Activated CD4-positive, alpha-beta T cell treated with anti-CD3 and anti-CD28 coated beads for 24 hours (primary cell): ENCODE results near the gene HLA-DRB5.
"Not testable (repeated sequence)": the region's sequence is repeated elsewhere in the genome, so short reads cannot be mapped to it uniquely, and the experiment has no call there.

Experiments used
- DNase-seq, 2 donors: peaks; one replicate each; pipeline ENCODE4 v3.0.0-alpha.2; 2020; ENCODE audit warnings: low read depth in 2 of 2

Gene HLA-DRB5

DNA sequence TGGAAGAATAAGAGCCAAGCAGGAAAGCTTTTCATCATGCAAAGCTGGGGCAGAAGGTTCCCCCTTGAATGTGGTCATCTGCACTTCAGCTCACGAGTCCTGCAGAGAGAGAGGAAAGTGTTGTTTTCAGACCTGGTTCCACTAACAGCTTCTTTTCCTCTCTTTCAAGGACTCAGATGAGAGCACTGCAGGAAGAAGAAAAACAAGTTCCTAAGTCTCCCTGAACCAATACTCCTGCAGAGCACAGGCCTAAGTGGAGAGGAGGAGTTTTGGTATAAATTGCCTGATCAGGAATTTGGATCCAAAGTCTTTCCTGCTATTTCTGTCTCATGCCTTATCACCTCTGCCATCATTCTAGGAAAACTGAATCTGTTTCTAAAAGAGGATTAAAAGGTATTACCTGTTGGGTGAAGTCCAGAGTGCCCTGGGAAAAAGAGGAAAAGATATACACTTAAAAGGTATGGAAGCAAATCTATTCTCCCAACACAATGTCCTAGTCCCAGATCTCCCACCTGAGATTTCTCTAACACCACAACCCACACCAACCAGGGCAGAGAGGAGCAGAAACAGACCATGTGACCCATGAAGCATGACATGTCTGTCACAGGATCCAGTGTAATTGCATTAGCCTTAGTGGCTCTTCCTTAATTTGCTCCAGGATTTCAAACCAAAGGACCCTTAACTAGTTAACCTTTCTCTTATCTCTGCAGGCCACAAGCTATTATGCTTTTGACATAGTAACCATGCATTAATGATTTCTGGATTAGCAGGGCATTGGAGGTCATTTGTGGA lies 12.2 kb downstream of the HLA-DRB5 start:
- DNase-seq = no peak

DNA sequence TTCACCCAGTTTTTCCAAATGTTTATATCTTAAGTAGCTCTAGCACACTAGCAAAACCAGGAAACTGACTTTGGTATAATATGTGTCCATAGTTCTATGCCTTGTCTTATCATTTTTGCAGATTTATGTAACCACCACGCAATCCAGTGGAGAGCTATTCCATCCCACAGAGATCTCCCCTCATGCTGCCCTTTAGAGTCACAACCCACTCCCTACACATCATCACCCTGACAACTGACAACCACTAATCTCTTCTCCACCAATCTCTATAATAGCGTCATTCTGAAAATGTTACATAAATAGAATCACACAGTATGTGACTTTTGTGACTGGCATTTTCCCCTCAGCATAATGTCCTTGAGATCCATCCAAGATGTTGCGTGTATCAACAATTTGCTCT lies 29.1 kb downstream of the HLA-DRB5 start:
- DNase-seq = no peak

DNA sequence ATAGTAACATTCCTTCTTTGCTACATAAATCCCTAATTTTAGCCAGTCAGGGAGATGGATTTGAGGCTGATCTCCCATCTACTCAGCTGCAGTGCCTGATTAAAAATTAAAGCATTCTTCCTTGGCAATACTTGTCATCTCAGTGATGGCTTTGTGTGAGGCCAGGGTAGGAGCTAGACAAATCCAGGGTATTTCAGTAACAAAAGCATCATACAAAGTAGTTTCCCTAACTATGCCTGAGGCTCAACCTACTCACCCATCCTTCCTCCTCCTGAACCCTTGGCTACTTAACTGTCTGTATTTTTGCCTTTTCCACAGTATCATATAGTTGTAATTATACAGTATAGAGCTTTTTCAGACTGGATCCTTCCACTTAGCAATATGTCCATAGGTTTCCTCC lies 37.7 kb downstream of the HLA-DRB5 start:
- no peak for DNase-seq

DNA sequence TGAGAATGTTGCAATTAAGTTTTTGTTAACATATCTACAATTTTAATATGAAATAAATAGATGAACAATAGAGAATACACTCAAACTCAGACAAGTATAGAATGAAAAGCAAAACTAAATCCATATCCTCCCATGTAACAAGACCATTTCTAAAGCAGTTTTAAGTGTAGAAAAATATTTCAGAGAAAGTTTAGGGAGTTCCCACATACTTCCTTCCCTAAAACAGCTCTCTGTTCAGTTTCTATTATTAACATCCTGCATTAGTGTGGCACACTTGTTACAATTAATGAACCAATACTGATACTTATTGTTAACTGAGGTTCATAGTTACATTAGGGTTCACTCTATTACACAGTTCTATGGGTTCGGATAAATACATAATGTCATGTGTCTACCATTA lies 38.4 kb downstream of the HLA-DRB5 start:
- no peak for DNase-seq

DNA sequence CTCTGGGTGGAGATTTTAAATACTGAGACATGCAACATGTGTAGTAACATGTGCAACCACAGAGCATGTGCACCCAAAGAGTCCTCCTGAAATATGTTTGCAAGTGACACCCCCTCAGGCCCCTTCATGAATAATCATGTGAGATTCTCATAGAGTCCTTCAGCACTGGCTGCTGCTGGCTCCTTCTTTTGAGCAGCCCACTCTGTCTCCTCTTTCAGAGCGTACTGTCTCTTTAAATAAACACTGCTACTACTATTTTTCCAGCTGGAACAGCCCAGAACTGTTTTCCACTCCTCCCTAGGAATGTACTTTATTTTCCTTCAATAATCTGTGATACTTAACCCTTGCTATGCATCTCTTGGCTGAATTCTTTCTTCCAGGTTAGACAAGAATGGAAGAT lies 42.0 kb downstream of the HLA-DRB5 start:
- no peak for DNase-seq

DNA sequence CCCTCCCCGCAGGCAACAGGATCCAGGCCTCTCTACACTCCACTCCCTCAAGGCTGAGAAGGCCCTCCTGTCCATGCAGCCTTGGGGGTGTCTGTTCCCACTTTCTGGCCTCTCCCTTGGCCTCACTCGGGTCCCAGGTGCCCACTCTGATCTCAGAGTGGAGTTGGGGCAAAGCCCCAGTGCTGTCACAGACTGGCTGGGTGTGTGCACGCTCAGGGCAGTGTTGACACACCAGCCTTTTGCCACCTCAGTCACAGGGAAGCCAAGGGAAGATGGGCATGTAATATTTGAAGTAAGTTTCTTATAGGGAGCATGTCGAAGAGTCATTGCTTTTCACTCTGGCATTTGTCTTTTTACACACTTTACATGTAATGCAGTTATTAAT lies 45.5 kb downstream of the HLA-DRB5 start:
- DNase-seq = no peak

DNA sequence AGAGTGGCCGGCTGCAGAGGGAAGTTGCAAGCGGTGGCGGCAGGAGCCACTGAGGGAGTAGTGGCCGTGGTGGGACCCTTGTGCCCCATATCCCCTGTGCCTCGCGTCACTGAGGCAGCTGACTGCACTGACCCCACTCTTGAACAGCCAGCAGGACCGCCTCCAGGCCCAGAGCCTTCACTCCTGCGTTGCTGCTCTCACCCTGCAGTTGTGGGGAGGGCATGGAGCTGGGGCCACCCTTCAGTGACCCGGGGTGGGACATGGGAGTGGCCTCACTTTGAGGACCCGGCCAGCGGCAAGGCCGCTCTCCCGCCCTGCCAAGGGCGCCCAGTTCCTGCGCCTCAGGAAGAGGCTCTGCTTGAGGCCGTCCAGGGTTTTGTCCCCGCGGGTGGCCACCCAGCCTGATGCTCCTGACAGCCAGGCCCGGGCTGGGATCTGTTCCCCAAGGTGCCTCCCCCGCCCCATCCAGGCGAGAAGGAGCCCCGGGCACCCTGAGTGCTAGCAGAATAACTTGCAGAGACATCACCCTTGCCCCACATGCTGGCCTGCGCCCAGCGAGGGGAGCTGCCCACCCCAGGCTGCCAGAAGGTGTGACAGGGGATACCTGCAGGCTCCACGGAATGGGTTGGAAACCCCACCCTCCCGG lies 46.0 kb downstream of the HLA-DRB5 start:
- DNase-seq = no peak

DNA sequence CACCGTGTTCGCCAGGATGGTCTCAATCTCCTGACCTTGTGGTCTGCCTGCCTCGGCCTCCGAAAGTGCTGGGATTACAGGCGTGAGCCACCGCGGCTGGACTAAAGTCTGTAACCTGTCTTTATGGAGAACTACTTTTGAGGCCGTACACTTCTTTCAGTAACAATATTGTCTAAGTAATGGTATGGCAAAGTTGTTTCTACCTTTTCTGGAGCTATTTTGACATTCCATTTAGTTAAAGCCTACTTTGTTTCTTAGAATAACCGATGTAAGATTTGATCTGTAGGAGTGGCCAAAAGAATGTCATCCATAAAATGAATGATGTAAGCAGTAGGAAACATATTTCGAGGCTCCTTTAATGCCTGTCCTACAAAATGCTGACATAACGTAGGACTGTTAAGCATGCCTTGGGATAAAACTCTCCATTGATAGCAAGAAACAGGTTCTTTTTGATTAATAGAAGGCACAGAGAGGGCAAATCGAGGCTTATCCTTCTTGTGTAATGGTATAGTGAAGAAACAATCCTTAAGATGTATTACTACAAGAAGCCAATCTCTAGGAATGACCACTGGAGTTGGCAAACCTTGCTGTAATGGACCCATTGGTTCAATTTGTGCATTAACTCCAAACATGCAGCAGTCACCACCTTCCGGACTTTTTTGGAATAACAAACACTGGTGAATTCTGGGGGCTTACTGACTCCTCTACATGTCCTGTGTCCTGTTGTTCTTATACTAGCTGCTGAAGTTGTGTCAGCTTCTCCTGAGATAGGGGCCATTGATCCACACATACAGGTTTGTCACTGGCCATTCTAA lies 54.5 kb downstream of the HLA-DRB5 start:
- DNase-seq = no peak

DNA sequence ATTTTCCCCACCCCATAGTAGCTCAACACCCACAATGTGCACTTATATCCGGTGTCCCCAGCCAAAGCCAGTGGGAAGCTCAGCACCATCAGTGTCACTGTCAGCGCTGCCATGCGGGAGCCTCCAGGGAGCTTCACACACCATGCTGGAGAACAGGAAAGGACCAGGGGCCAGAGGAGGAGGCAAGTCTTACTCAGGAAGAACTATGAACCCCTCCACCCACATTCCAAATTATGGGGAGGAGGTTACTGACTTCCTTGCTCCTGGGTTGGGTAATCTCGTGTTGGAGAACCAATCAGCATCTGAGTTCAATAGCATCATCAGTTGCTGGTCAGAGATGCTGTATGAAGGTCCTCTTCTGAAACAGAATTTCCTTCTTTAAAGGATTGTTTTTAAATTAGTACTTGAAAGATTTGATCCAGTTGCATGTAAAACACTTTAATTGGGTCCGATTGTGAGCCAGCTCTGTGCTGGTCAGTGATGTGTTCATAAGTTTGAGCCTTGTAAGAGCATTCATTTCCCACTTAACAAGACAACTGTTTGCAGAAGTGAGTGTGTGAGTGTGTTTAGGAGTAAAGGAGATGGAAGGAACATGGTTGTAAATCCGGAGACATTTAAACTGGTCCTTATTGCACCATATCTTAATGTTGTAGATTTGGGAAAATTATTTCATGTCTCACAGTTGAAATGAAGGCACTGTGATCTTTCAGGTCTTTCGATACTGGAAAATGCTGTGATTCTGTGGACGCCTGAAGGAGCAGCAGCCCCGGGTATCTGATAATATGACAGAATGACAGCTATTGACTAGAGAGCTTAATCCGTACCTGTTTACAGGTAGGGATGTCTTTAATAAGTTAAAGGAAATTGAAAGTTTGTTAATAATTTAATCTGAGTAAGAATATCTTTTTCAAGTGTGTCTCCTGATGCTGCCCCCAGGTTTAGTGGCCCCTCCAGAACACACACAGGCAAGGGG lies 56.4 kb downstream of the HLA-DRB5 start:
- DNase-seq = not testable (repeated sequence)

DNA sequence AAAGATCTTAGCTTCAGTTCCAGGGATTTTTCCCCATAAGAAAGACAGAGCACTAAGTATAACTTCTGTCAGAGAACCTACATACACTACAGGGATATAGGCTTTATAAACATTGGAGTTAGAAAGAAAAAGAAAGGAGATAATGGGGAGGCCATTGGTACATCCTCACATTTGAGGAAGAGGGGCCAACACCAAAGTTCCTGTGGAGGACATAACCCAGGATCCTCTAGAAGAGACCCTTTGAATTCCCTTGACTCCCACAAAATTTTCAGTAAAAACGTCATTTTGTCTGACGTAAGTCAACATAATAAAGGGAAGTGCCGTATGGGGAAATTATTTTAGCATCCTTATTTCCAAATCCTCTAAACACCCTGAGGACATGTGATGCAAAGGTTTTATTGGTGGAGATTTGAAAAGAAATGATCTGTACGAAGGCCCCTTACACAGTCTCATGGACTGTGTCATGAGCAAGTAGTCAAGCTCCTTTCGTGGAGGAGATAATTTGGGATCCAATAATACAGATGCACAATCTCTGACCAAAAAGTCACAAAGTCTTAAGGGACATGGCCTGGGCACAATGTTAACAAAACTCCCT lies 57.2 kb downstream of the HLA-DRB5 start:
- DNase-seq = no peak

DNA sequence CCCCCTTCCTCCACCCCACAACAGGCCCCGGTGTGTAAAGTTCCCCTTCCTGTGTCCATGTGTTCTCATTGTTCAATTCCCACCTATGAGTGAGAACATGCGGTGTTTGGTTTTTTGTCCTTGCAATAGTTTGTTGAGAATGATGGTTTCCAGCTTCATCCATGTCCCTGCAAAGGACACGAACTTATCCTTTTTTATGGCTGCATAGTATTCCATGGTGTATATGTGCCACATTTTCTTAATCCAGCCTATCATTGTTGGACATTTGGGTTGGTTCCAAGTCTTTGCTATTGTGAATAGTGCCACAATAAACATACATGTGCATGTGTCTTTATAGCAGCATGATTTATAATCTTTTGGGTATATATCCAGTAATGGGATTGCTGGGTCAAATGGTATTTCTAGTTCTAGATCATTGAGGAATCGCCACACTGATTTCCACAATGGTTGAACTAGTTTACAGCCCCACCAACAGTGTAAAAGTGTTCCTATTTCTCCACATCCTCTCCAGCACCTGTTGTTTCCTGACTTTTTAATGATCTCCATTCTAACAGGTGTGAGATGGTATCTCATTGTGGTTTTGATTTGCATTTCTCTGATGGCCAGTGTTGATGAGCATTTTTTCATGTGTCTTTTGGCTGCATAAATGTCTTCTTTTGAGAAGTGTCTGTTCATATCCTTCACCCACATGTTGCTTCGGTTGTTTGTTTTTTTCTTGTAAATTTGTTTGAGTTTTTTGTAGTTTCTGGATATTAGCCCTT lies 62.2 kb downstream of the HLA-DRB5 start:
- DNase-seq = not testable (repeated sequence)
